ENCODE data around the gene DNAJC5.
"Not testable (repeated sequence)": the region's sequence is repeated elsewhere in the genome, so short reads cannot be mapped to it uniquely, and the experiment has no call there.

The DNAJC5 gene

GRCh38 chr20:63968136-63968927 lies 73.4 kb downstream of the DNAJC5 start:
- no peak for DNase-seq (ENCODE audit: low read depth)

- no peak for DNase-seq (ENCODE audit: low read depth)
These were observed 74.2 kb downstream of the DNAJC5 start for GRCh38 chr20:63968928-63969760.

- DNase-seq (ENCODE audit: low read depth) = peak; percentile 54
These were observed 75.2 kb downstream of the DNAJC5 start, which contains the start of gene ZNF512B for GRCh38 chr20:63969838-63970713. TSS of gene ZNF512B (minus strand) at chr20:63969930. CDS start at chr20:63967950, 1,980 bp downstream.

GRCh38 chr20:63970714-63971431 lies 75.9 kb downstream of the DNAJC5 start:
- DNase-seq (ENCODE audit: low read depth) = no peak

- not testable (repeated sequence) for DNase-seq (ENCODE audit: low read depth)
These were observed 77.0 kb downstream of the DNAJC5 start for GRCh38 chr20:63971960-63972311.

GRCh38 chr20:63972312-63973159 lies 77.6 kb downstream of the DNAJC5 start:
- DNase-seq (ENCODE audit: low read depth) = no peak

- DNase-seq (ENCODE audit: low read depth) = no peak
These were observed 78.2 kb downstream of the DNAJC5 start for GRCh38 chr20:63973160-63973479.

GRCh38 chr20:63973636-63974401 lies 78.9 kb downstream of the DNAJC5 start:
- peak; percentile 73 for DNase-seq (ENCODE audit: low read depth)

GRCh38 chr20:63974402-63975200 lies 79.7 kb downstream of the DNAJC5 start:
- DNase-seq (ENCODE audit: low read depth) = no peak

GRCh38 chr20:63976511-63976910 lies 81.6 kb downstream of the DNAJC5 start:
- DNase-seq (ENCODE audit: low read depth) = not testable (repeated sequence)

- DNase-seq (ENCODE audit: low read depth) = no peak
These were observed 82.2 kb downstream of the DNAJC5 start for GRCh38 chr20:63976980-63977738.

GRCh38 chr20:63977739-63978276 lies 82.9 kb downstream of the DNAJC5 start:
- peak; percentile 43 for DNase-seq (ENCODE audit: low read depth)

GRCh38 chr20:63978319-63979228 lies 83.6 kb downstream of the DNAJC5 start:
- DNase-seq (ENCODE audit: low read depth) = peak; percentile 38

GRCh38 chr20:63979229-63979556 lies 84.3 kb downstream of the DNAJC5 start:
- DNase-seq (ENCODE audit: low read depth) = no peak

GRCh38 chr20:63979557-63980316 lies 84.8 kb downstream of the DNAJC5 start, which contains the start of gene SAMD10:
TSS of gene SAMD10 (minus strand) at chr20:63979642. CDS start at chr20:63979467, 175 bp downstream.
- DNase-seq (ENCODE audit: low read depth) = peak; percentile 54

GRCh38 chr20:63980317-63980805 lies 85.4 kb downstream of the DNAJC5 start:
- DNase-seq (ENCODE audit: low read depth) = no peak

All from activated T-cell treated with anti-CD3 and anti-CD28 coated beads for 1 hour (primary cell).